Hepatocyte (in vitro differentiated cells): ENCODE measurements around the gene GSS.

Experiments used
- CTCF ChIP-seq: fragments of 200-600 bp; sonication (generic); IDR thresholded peaks from 2 replicates; pipeline ENCODE4 v1.5.1; 2016; ENCODE audit warnings: antibody characterized with exemption, mild to moderate bottlenecking; ENCODE audit not compliant: poor library complexity
- EZH2 ChIP-seq: fragments of 200-600 bp; sonication (generic); IDR thresholded peaks from 2 replicates; pipeline ENCODE4 v1.6.1; 2016; ENCODE audit warnings: antibody characterized with exemption, mild to moderate bottlenecking, borderline replicate concordance
- EZH2phosphoT487 ChIP-seq: fragments of 200-600 bp; sonication (generic); IDR thresholded peaks from one replicate; pipeline ENCODE4 v1.6.1; 2018; ENCODE audit warnings: antibody characterized with exemption, mild to moderate bottlenecking, low read depth, moderate library complexity; ENCODE audit not compliant: unreplicated experiment, severe bottlenecking

GRCh38 chr20:34883087-34883688 lies 72.4 kb downstream of the GSS start:
- TF ChIP-seq EZH2 (no peak), CTCF (no peak), EZH2phosphoT487 (no peak)
